Fibroblast of villous mesenchyme (primary cell): ENCODE data around the gene HSPA8. TPM values are rescaled to one million over a fixed set of nuclear protein-coding genes. Genes with fewer than 3 reads are reported as not detected.

Source experiments
- DNase-seq: peaks from one replicate; pipeline ENCODE4 v3.0.0-alpha.2; 2010; ENCODE audit warnings: low read depth
- H3K4me3 ChIP-seq: 2 replicates; pipeline ENCODE4 v1.5.1; 2011; ENCODE audit warnings: low read depth, mild to moderate bottlenecking, low read length
- CTCF ChIP-seq: IDR thresholded peaks from 2 replicates; pipeline ENCODE4 v1.5.1; 2012; ENCODE audit warnings: low read depth, mild to moderate bottlenecking, low read length; ENCODE audit not compliant: insufficient read depth
- small RNA-seq: library from RNA; depleted of rRNA; stranded (forward); fragments of <200 nt; gene quantifications from one replicate; pipeline ENCODE3, GENCODE V24; 2012
- total RNA-seq: library from RNA; depleted of rRNA; stranded (reverse); fragments of >200 nt; gene quantifications from 2 replicates; pipeline ENCODE4 v1.2.3, GENCODE V29; 2012

Gene HSPA8
- total RNA-seq, 1 donor, result 2,555 TPM

DNA sequence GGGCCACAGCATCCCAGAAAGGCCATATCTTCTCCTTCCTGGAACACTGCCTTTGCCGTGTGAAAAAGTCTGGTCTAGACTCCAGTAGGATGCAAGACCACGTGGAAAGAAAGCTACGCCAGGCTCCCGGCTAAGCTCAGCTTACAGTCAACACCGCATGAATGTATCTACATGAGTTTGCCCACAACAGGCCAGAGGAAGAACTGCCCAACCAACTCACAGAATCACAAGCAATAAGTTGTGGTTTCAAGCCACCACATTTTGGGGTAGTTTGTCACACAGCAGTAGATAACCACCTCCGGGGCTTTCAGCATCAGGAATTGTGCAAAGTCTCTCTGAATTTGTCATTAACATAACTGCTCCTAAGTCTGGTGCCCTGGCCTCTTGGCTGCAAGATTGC, 27.3 kb downstream of the HSPA8 start:
- DNase-seq, result no peak
- TF ChIP-seq CTCF, result no peak
- no peak overlapping the region for H3K4me3 ChIP-seq

GRCh38 chr11:123033895-123034294, 28.0 kb downstream of the HSPA8 start:
- peak; percentile 44 for TF ChIP-seq CTCF
- DNase-seq, result no peak

DNA sequence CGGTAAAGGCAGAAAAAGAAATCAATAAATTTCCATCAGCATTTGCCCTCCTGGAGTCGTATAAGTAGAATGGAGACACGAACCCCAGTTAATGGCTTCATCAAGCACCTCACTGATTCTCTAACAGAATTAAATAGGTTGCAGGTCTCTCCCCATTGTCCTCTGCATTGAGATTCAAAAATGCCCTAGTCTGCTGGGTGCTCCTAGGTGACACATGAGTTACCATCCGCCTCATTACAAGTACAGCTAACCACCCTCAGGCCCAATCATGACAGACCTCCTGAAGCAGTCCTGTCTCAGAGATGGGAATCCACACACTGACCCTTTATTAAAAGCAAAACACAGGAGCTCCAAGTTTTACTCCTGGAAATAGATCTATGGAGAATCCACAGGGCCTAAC, 31.4 kb downstream of the HSPA8 start:
- TF ChIP-seq CTCF, result no peak
- no peak for DNase-seq
- H3K4me3 ChIP-seq, result no peak overlapping the region

More at GRCh38 chr11:123033895-123034294, 28.0 kb downstream of the HSPA8 start:
- H3K4me3 ChIP-seq, result no peak overlapping the region

DNA sequence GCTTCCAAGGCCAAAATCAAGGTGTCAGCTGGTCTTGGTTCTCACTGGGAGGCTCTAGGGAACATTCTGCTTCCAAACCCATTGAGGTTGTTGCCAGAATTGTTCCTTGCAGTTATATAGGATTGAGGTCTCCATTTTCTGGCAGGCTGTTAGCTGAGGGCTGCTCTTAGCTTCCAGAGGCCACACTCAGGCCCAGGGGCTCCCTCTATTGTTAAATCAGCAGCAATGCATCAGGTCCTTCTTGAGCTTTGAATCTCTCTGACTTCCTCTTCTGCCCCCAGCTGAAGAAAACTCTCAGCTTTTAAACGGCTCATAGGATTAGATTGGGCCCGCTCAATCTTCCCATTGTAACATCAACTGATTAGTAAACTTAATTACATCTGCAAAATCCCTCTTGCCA, 41.0 kb downstream of the HSPA8 start:
- peak; percentile 48 for DNase-seq
- TF ChIP-seq CTCF, result peak; percentile 74

GRCh38 chr11:123018702-123019101, 43.2 kb downstream of the HSPA8 start:
- DNase-seq, result no peak
- H3K4me3 ChIP-seq, result no peak overlapping the region
- no peak for TF ChIP-seq CTCF

More for the DNA sequence above, 41.0 kb downstream of the HSPA8 start:
- H3K4me3 ChIP-seq, result no peak overlapping the region

DNA sequence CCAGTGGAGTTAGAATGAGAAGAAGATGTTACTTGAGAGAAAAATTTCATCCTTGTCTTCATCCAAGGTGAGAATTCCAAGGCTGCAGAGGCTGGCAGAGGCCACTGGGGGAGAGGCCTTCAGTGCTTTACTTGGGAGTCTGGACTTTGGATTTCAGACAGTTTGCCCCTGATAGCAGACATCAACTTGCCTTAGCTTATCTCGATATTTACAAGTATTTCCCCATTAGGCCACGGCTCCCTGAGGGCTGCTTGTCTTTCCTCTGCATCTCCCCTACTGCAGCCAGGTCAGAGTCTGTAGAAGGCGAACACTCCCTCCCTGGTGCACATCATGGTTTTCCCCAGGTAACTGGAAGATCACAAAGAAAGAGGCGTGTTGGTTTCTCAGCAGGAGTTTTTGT, 50.4 kb downstream of the HSPA8 start:
- no peak for TF ChIP-seq CTCF
- H3K4me3 ChIP-seq, result no peak overlapping the region
- DNase-seq, result no peak

Small RNA genes within 50 kb of the gene (small RNA-seq; reads per million reads assigned to genes)
- not detected for gene RPL31P47
- gene SNORD14C, result not detected
- gene SNORD14D, result not detected
- 218 reads per million, percentile 98 among the genes with 10 or more reads in this experiment for gene SNORD14E

Other genes with a start within 250 kb of the HSPA8 start
- gene CRTAM, start 223.6 kb downstream of the HSPA8 start, total RNA-seq, result not detected in 2 replicates
- gene JHY, start 179.4 kb downstream of the HSPA8 start, total RNA-seq, result 4.5 and 5.2 TPM in 2 replicates
- gene BSX, start 80.3 kb downstream of the HSPA8 start, total RNA-seq, result not detected in 2 replicates
- 115 and 147 TPM in 2 replicates for gene CLMP, start 133.1 kb upstream of the HSPA8 start, total RNA-seq